Hepatocyte (in vitro differentiated cells): ENCODE measurements around the gene ZC3HAV1. TPM values are rescaled to one million over a fixed set of nuclear protein-coding genes. Genes with fewer than 3 reads are reported as not detected.
"Not testable (repeated sequence)": the region's sequence is repeated elsewhere in the genome, so short reads cannot be mapped to it uniquely, and the experiment has no call there.

Source experiments
- DNase-seq: peaks from one replicate; pipeline ENCODE4 v3.0.0-alpha.2; 2016; ENCODE audit warnings: low spot score
- H2AFZ ChIP-seq: fragments of 200-600 bp; sonication (generic); 2 replicates; pipeline ENCODE4 v1.6.0; 2016; ENCODE audit warnings: antibody characterized with exemption, mild to moderate bottlenecking
- H3K27ac ChIP-seq: fragments of 200-600 bp; sonication (generic); 2 replicates; pipeline ENCODE4 v1.5.1; 2016; ENCODE audit warnings: mild to moderate bottlenecking
- H3K27me3 ChIP-seq: fragments of 200-600 bp; sonication (generic); 2 replicates; pipeline ENCODE4 v1.6.1; 2016
- H3K36me3 ChIP-seq: fragments of 200-600 bp; sonication (generic); replicated peaks from 2 replicates; pipeline ENCODE4 v1.5.1; 2016; ENCODE audit warnings: low read depth; ENCODE audit not compliant: insufficient read depth
- H3K4me1 ChIP-seq: fragments of 200-600 bp; sonication (generic); 2 replicates; pipeline ENCODE4 v1.5.1; 2016; ENCODE audit warnings: mild to moderate bottlenecking, moderate library complexity; ENCODE audit not compliant: insufficient read depth
- H3K4me2 ChIP-seq: fragments of 200-600 bp; sonication (generic); 2 replicates; pipeline ENCODE4 v1.6.0; 2016
- H3K4me3 ChIP-seq: fragments of 200-600 bp; sonication (generic); 2 replicates; pipeline ENCODE4 v1.5.1; 2016; ENCODE audit warnings: mild to moderate bottlenecking
- H3K79me2 ChIP-seq: fragments of 200-600 bp; sonication (generic); 2 replicates; pipeline ENCODE4 v1.6.0; 2017; ENCODE audit warnings: mild to moderate bottlenecking
- H3K9me2 ChIP-seq: fragments of 200-600 bp; sonication (generic); replicated peaks from 2 replicates; pipeline ENCODE4 v1.6.0; 2017; ENCODE audit warnings: mild to moderate bottlenecking; ENCODE audit not compliant: insufficient read depth
- H3K9me3 ChIP-seq: fragments of 200-600 bp; sonication (generic); 2 replicates; pipeline ENCODE4 v1.5.1; 2016; ENCODE audit warnings: low read depth, mild to moderate bottlenecking
- H4K20me1 ChIP-seq: fragments of 200-600 bp; sonication (generic); 2 replicates; pipeline ENCODE4 v1.6.0; 2016; ENCODE audit warnings: mild to moderate bottlenecking; ENCODE audit not compliant: insufficient read depth, poor library complexity, severe bottlenecking
- CTCF ChIP-seq: fragments of 200-600 bp; sonication (generic); IDR thresholded peaks from 2 replicates; pipeline ENCODE4 v1.5.1; 2016; ENCODE audit warnings: antibody characterized with exemption, mild to moderate bottlenecking; ENCODE audit not compliant: poor library complexity
- EZH2 ChIP-seq: fragments of 200-600 bp; sonication (generic); IDR thresholded peaks from 2 replicates; pipeline ENCODE4 v1.6.1; 2016; ENCODE audit warnings: antibody characterized with exemption, mild to moderate bottlenecking, borderline replicate concordance
- EZH2phosphoT487 ChIP-seq: fragments of 200-600 bp; sonication (generic); IDR thresholded peaks from one replicate; pipeline ENCODE4 v1.6.1; 2018; ENCODE audit warnings: antibody characterized with exemption, mild to moderate bottlenecking, low read depth, moderate library complexity; ENCODE audit not compliant: unreplicated experiment, severe bottlenecking
- WGBS: methylation state at CpG from one replicate; pipeline ENCODE4 v1.1.6; 2016; ENCODE audit warnings: low lambda C conversion rate; ENCODE audit errors: missing lambda C conversion rate; 5-methylcytosine and 5-hydroxymethylcytosine counted together
- polyA plus RNA-seq: library from polyadenylated mRNA; unstranded; fragments of >200 nt; fragmentation: Nextera tagmentation; extraction: Ambion mirVana; gene quantifications from 2 replicates; pipeline ENCODE4 v1.2.1, GENCODE V29; 2016
- total RNA-seq: library from RNA; depleted of rRNA; stranded (reverse); fragments of >200 nt; gene quantifications from 2 replicates; pipeline ENCODE4 v1.2.3, GENCODE V29; 2014

Gene ZC3HAV1
- total and polyA plus RNA-seq, 2 experiments from 2014 or later: 20.4 to 27.9 TPM

- Histone ChIP-seq H3K4me1 (no peaks in the 10 kb centered on the region), H3K9me2 (no peaks in the 10 kb centered on the region), H3K79me2 (no peaks in the 10 kb centered on the region), H3K9me3 (no peaks in the 10 kb centered on the region), H3K27me3 (no peaks in the 10 kb centered on the region), H3K4me2 (no peak overlapping the region), H4K20me1 (no peaks in the 10 kb centered on the region), H3K27ac (no peak overlapping the region), H3K36me3 (no peaks in the 10 kb centered on the region), H3K4me3 (no peak overlapping the region), H2AFZ (no peak overlapping the region)
- no peak for TF ChIP-seq EZH2phosphoT487
- TF ChIP-seq CTCF: no peak
- TF ChIP-seq EZH2: no peak
- WGBS: 81% methylated on average over 1 of the region's 1 CpG
- DNase-seq: no peak
Observed at GRCh38 chr7:139078911-139079310, 30.6 kb downstream of the ZC3HAV1 start.

GRCh38 chr7:139078399-139078798, 31.1 kb downstream of the ZC3HAV1 start:
- TF ChIP-seq EZH2phosphoT487 (no peak), CTCF (no peak), EZH2 (no peak)
- no peaks in the 10 kb centered on the region for H3K27me3 ChIP-seq
- H2AFZ ChIP-seq: no peak overlapping the region
- H3K36me3 ChIP-seq: no peaks in the 10 kb centered on the region
- no peaks in the 10 kb centered on the region for H4K20me1 ChIP-seq
- WGBS: 96% methylated on average over 1 of the region's 1 CpG
- H3K79me2 ChIP-seq: no peaks in the 10 kb centered on the region
- no peaks in the 10 kb centered on the region for H3K9me3 ChIP-seq
- H3K4me2 ChIP-seq: no peak overlapping the region
- H3K4me3 ChIP-seq: no peak overlapping the region
- H3K4me1 ChIP-seq: no peaks in the 10 kb centered on the region
- no peak for DNase-seq
- H3K27ac ChIP-seq: no peak overlapping the region
- H3K9me2 ChIP-seq: no peaks in the 10 kb centered on the region

GRCh38 chr7:139077706-139078105, 31.8 kb downstream of the ZC3HAV1 start:
- DNase-seq, H3K79me2 ChIP-seq, H3K9me2 ChIP-seq, H3K27ac ChIP-seq, H4K20me1 ChIP-seq, H3K4me3 ChIP-seq, H3K4me2 ChIP-seq, H3K4me1 ChIP-seq, H3K36me3 ChIP-seq, H3K27me3 ChIP-seq, H2AFZ ChIP-seq, H3K9me3 ChIP-seq: not testable (repeated sequence)
- WGBS: 95% methylated on average over 5 of the region's 5 CpGs

GRCh38 chr7:139075871-139076686, 33.4 kb downstream of the ZC3HAV1 start:
- H3K4me1 ChIP-seq: no peaks in the 10 kb centered on the region
- H3K79me2 ChIP-seq: peaks cover 3% of the 10 kb centered on the region
- no peak overlapping the region for H2AFZ ChIP-seq
- H3K4me3 ChIP-seq: no peak overlapping the region
- H3K27ac ChIP-seq: no peak overlapping the region
- TF ChIP-seq CTCF (no peak), EZH2 (no peak), EZH2phosphoT487 (no peak)
- H3K4me2 ChIP-seq: no peak overlapping the region
- 78% methylated on average over 11 of the region's 11 CpGs for WGBS
- H4K20me1 ChIP-seq: no peaks in the 10 kb centered on the region
- H3K9me2 ChIP-seq: no peaks in the 10 kb centered on the region
- H3K36me3 ChIP-seq: no peaks in the 10 kb centered on the region
- no peaks in the 10 kb centered on the region for H3K27me3 ChIP-seq
- no peak for DNase-seq
- no peaks in the 10 kb centered on the region for H3K9me3 ChIP-seq
